ENCODE data around the gene TOR1B. TPM values are rescaled to one million over a fixed set of nuclear protein-coding genes. Genes with fewer than 3 reads are reported as not detected.
"Not testable (repeated sequence)": the region's sequence is repeated elsewhere in the genome, so short reads cannot be mapped to it uniquely, and the experiment has no call there.

Gene TOR1B, protein sequence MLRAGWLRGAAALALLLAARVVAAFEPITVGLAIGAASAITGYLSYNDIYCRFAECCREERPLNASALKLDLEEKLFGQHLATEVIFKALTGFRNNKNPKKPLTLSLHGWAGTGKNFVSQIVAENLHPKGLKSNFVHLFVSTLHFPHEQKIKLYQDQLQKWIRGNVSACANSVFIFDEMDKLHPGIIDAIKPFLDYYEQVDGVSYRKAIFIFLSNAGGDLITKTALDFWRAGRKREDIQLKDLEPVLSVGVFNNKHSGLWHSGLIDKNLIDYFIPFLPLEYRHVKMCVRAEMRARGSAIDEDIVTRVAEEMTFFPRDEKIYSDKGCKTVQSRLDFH
- total RNA-seq (2014; rRNA removed; shearing (Covaris generic)): 26.5 and 33.2 TPM in 2 replicates
- 30.3 and 35.3 TPM in 2 replicates for polyA plus RNA-seq (2015; cell fraction: cytosol; rRNA removed)
- polyA plus RNA-seq (2015; cell fraction: nucleus; rRNA removed): 13.1 and 13.3 TPM in 2 replicates

DNA sequence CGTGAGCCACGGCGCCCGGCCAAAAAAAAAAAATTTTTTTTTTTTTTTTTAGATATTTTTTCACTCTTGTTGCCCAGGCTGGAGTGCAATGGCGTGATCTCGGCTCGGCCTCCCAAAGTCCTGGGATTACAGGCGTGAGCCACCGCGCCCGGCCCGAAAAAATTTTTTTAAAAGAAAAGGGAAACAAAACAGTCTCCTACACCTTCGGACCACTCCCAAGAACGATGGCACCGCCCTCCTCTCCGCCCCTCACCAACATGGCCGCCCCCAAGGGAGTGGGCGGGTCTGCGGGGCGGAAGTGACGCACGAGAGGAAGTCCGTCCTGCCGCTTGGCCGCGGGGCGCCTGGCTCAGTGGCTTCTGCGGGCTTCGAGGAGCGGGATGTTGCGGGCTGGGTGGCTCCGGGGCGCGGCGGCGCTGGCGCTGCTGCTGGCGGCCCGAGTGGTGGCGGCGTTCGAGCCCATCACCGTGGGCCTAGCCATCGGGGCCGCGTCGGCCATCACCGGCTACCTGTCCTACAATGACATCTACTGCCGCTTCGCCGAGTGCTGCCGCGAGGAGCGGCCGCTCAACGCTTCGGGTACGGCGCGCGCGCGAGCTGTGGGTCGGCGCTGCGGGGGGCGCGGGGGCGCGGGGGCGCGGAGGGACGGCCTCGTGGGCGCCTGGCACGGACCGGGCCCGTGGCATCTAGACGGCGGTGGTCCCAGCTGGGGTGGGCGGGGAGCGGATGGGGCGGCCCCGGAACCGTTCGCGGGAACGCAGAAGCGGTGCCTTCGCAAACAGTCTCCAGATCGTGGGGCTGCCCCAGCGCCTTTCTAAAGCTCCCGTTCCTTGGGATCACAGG lies at the start of gene TOR1B:
Gene TOR1B (plus strand): TSS at position 352 of the 843 bp plus-strand sequence. CDS start 29 bp downstream, at position 381.
- in situ Hi-C loops (cut with HindIII; ENCODE audit: low pct_unique_long_range_greater_than_20kb, low sequenced_read_pairs): no loop called here
- DNase-seq (ENCODE audit: low read depth, low spot score): peak; percentile 95

- in situ Hi-C loops (cut with HindIII; ENCODE audit: low pct_unique_long_range_greater_than_20kb, low sequenced_read_pairs): no loop called here
- DNase-seq (ENCODE audit: low read depth, low spot score): no peak
Measured at GRCh38 chr9:129755151-129755550, 47.8 kb upstream of the TOR1B start.

- DNase-seq (ENCODE audit: low read depth, low spot score): no peak
- in situ Hi-C loops (cut with HindIII; ENCODE audit: low pct_unique_long_range_greater_than_20kb, low sequenced_read_pairs): no loop called here
Measured at GRCh38 chr9:129756191-129756590, 46.8 kb upstream of the TOR1B start.

GRCh38 chr9:129757045-129757444 lies 45.9 kb upstream of the TOR1B start:
- DNase-seq (ENCODE audit: low read depth, low spot score): peak; percentile 53
- in situ Hi-C loops (cut with HindIII; ENCODE audit: low pct_unique_long_range_greater_than_20kb, low sequenced_read_pairs): no loop called here

GRCh38 chr9:129759319-129759718 lies 43.7 kb upstream of the TOR1B start:
- in situ Hi-C loops (cut with HindIII; ENCODE audit: low pct_unique_long_range_greater_than_20kb, low sequenced_read_pairs): no loop called here
- DNase-seq (ENCODE audit: low read depth, low spot score): no peak

DNA sequence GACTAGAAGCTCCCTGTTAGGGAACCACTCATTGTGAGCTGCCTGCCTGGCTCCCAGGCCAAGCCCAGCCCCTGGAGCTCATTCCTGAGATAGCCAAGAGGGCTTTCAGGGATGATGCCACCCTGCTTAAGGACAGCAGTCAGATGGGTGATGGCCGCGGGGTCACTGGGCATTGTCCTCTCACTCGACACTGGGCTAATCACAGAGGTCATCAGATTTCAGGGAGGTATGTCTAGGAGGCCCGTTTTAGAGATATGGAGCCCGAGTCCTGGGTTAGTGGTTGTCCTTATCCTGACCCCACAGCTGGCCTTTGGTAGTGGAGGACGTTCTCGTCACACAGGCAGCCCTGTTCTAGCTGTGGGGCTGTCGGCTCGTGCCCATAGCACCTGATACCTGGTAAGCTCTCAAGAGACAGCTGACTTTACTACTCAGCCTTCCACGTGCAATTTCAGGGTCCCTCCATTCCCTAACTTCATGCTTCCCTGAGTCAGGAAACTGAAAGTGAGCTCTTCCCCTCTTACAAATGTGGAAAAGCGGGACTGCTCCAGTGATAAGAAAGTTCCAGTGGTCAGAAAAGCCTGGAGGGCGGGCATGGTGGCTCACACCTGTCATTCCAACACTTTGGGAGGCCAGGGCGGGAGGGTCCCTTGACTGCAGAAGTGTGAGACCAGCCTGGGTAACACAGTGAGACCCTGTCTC lies 43.0 kb upstream of the TOR1B start:
- DNase-seq (ENCODE audit: low read depth, low spot score): no peak
- in situ Hi-C loops (cut with HindIII; ENCODE audit: low pct_unique_long_range_greater_than_20kb, low sequenced_read_pairs): no loop called here

DNA sequence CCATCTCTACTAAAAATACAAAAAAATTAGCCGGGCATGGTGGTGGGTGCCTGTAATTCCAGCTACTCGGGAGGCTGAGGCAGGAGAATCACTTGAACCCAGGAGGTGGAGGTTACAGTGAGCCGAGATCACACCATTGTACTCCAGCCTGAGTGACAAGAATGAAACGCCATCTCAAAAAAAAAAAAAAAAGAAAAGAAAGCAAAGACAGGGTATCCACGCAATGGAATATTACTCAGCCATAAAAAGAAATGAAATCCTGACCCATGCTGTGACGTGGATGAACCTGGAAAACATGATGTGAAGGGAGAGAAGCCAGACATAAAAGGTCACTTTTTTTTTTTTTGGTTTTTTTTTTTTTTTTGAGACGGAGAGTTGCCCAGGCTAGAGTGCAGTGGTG lies 42.2 kb upstream of the TOR1B start:
- in situ Hi-C loops (cut with HindIII; ENCODE audit: low pct_unique_long_range_greater_than_20kb, low sequenced_read_pairs); DNase-seq (ENCODE audit: low read depth, low spot score): not testable (repeated sequence)

- DNase-seq (ENCODE audit: low read depth, low spot score): no peak
Measured at GRCh38 chr9:129761293-129761900, 41.6 kb upstream of the TOR1B start.

DNA sequence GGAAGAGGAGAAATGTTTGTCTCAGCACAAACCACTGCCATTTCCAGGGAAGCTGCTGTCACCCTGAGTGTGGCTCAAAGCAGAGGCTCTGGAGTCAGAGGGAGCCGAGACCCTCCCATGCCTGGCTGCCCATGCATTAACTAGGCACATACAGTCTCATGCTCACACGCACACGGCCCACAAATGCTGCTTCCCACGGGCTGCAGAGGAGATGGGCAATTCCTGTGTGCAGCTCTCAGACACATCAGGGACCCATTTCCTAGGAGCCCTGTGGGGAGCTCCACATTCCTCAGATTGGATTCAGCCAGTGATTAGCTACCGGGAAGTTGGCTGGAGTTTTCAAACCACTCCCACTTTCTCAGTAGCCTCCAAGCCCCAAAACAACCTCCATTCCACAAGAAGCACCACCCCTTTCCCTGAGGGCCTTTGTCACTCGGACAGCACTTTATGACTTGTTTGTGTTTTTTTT lies 41.0 kb upstream of the TOR1B start:
- DNase-seq (ENCODE audit: low read depth, low spot score): no peak
- in situ Hi-C loops (cut with HindIII; ENCODE audit: low pct_unique_long_range_greater_than_20kb, low sequenced_read_pairs): no loop called here

More at GRCh38 chr9:129761293-129761900, 41.6 kb upstream of the TOR1B start:
- in situ Hi-C loops (cut with HindIII; ENCODE audit: low pct_unique_long_range_greater_than_20kb, low sequenced_read_pairs): no loop called here

DNA sequence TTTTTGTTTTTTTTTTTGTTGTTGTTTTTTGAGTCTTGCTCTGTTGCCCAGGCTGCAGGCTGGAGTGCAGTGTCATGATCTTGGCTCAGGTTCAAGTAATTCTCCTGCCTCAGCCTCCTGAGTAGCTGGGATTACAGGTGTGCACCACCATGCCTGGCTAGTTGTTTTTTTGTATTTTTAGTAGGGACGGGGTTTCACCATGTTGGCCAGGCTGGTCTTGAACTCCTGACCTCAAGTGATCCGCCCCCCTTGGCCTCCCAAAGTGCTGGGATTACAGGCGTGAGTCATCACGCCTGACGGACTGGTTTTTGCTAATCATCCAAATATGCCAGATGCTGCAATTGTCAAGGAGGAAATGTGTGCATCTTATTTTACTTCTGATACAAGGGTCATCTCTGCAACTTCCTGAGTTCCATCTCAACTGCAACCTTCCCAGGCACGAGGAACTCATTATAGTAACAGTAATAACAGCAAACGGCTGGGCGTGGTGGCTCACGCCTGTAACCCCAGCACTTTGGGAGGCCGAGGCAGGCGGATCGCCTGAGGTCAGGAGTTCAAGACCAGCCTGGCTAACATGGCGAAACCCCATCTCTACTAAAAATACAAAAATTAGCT lies 40.5 kb upstream of the TOR1B start:
- in situ Hi-C loops (cut with HindIII; ENCODE audit: low pct_unique_long_range_greater_than_20kb, low sequenced_read_pairs); DNase-seq (ENCODE audit: low read depth, low spot score): not testable (repeated sequence)

DNA sequence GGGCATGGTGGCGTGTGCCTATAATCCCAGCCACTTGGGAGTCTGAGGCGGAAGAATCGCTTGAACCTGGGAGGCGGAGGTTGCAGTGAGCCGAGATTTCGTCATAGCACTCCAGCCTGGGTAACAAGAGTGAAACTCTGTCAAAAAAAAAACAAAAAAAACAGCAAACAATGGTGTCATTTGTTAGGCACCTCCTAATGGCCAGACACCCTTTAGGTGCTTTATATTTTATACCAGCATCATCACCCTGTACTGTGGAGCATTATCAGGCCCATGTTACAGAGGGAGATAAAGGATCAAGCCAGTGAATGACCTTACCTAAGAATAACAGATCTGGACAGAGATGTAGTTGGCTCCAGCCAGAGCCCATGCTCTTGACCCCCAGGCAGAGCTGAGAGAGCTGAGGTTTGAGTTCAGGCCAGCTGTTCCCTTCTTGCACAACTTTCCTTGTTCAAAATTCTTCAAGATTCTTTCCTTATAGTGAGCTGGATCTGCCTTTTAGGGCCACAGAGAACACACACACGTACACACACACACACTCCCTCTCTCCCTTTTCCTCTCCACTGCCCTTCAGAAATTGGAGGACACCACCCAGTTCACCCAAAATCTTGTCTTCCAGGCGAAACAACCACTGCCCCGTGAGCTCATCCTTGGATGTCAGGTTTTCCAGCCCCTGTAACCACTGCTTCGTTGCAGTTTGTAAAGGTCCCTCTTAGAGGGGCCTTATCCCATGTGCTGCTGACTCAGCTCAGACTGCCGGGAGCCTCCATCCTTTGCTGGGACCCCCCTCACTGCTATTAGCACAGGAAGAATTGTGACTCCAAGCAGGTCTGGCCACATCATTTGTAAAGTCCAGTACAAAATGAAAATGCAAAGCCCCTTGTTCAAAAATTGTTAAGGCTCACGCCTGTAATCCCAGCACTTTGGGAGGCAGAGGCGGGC lies 39.7 kb upstream of the TOR1B start:
- DNase-seq (ENCODE audit: low read depth, low spot score): peak; percentile 39
- in situ Hi-C loops (cut with HindIII; ENCODE audit: low pct_unique_long_range_greater_than_20kb, low sequenced_read_pairs): no loop called here

- no peak for DNase-seq (ENCODE audit: low read depth, low spot score)
- in situ Hi-C loops (cut with HindIII; ENCODE audit: low pct_unique_long_range_greater_than_20kb, low sequenced_read_pairs): no loop called here
Measured at GRCh38 chr9:129765764-129766317, 37.1 kb upstream of the TOR1B start.

GRCh38 chr9:129768486-129768885 lies 34.5 kb upstream of the TOR1B start:
- DNase-seq (ENCODE audit: low read depth, low spot score): no peak
- in situ Hi-C loops (cut with HindIII; ENCODE audit: low pct_unique_long_range_greater_than_20kb, low sequenced_read_pairs): no loop called here

- in situ Hi-C loops (cut with HindIII; ENCODE audit: low pct_unique_long_range_greater_than_20kb, low sequenced_read_pairs): no loop called here
Measured at GRCh38 chr9:129769669-129770068, 33.3 kb upstream of the TOR1B start.

DNA sequence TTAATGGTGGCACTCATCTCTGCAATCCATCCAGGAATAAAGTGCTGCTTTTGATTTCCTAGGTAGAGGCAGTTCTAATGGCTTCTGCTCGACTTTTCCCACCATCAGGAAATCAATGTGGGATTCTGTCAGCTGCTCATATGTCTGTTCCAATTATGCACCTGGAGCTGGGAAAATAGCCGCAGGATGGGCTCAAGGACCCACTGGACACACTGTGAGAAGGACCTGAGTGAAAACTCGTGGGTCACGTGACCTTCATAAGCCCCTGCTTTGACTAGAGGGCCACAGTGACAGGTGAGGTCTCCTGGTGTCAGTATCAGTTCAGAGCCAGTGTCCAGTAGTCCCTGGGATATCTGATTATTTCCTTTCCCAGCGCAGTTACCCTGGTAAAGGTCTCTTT lies 32.2 kb upstream of the TOR1B start:
- in situ Hi-C loops (cut with HindIII; ENCODE audit: low pct_unique_long_range_greater_than_20kb, low sequenced_read_pairs): no loop called here
- DNase-seq (ENCODE audit: low read depth, low spot score): no peak

More at GRCh38 chr9:129769669-129770068, 33.3 kb upstream of the TOR1B start:
- no peak for DNase-seq (ENCODE audit: low read depth, low spot score)
